WTC11 (cell line): ENCODE measurements around the gene SMARCC2. TPM values are rescaled to one million over a fixed set of nuclear protein-coding genes. Genes with fewer than 3 reads are reported as not detected.

Experiments
- AFF4 ChIP-seq: sonication (generic); formaldehyde crosslinking; IDR thresholded peaks from 2 replicates; pipeline ENCODE4 v1.8.1; 2023; ENCODE audit warnings: mild to moderate bottlenecking, missing genetic modification reagents, borderline replicate concordance
- E2F1 ChIP-seq: sonication (generic); formaldehyde crosslinking; IDR thresholded peaks from 2 replicates; pipeline ENCODE4 v1.8.0; 2022; ENCODE audit warnings: mild to moderate bottlenecking, missing genetic modification reagents
- E2F4 ChIP-seq: sonication (generic); formaldehyde crosslinking; IDR thresholded peaks from 2 replicates; pipeline ENCODE4 v1.8.1; 2022; ENCODE audit warnings: low read depth, mild to moderate bottlenecking, moderate library complexity, missing genetic modification reagents, borderline replicate concordance
- FOXJ3 ChIP-seq: sonication (generic); formaldehyde crosslinking; IDR thresholded peaks from 2 replicates; pipeline ENCODE4 v1.9.0; 2021; ENCODE audit warnings: missing genetic modification reagents, mild to moderate bottlenecking, borderline replicate concordance
- FOXK1 ChIP-seq: sonication (generic); formaldehyde crosslinking; IDR thresholded peaks from 2 replicates; pipeline ENCODE4 v1.8.0; 2022; ENCODE audit warnings: mild to moderate bottlenecking, moderate library complexity, missing genetic modification reagents
- NFATC4 ChIP-seq: fragments of 250-450 bp; sonication (Bioruptor Pico); IDR thresholded peaks from 2 replicates; pipeline ENCODE4 v1.9.0; 2021; ENCODE audit warnings: mild to moderate bottlenecking
- TP53 ChIP-seq: sonication (generic); formaldehyde crosslinking; IDR thresholded peaks from 2 replicates; pipeline ENCODE4 v1.8.1; 2023; ENCODE audit warnings: mild to moderate bottlenecking, missing genetic modification reagents
- ZBTB21 ChIP-seq: sonication (generic); formaldehyde crosslinking; IDR thresholded peaks from 2 replicates; pipeline ENCODE4 v1.8.1; 2023; ENCODE audit warnings: mild to moderate bottlenecking, missing genetic modification reagents, borderline replicate concordance
- ZBTB43 ChIP-seq: sonication (generic); formaldehyde crosslinking; IDR thresholded peaks from 2 replicates; pipeline ENCODE4 v1.8.1; 2023; ENCODE audit warnings: mild to moderate bottlenecking, missing genetic modification reagents
- ZNF512 ChIP-seq: sonication (generic); formaldehyde crosslinking; IDR thresholded peaks from 2 replicates; pipeline ENCODE4 v1.8.1; 2022; ENCODE audit warnings: missing genetic modification reagents, borderline replicate concordance
- ZNF532 ChIP-seq: fragments of 250-450 bp; sonication (Bioruptor Pico); IDR thresholded peaks from 2 replicates; pipeline ENCODE4 v1.9.0; 2021; ENCODE audit warnings: mild to moderate bottlenecking, borderline replicate concordance
- ZSCAN18 ChIP-seq: fragments of 250-450 bp; sonication (Bioruptor Pico); IDR thresholded peaks from 2 replicates; pipeline ENCODE4 v2.1.2; 2022; ENCODE audit warnings: mild to moderate bottlenecking, moderate library complexity
- total RNA-seq: library from RNA; stranded (reverse); gene quantifications from 3 replicates; pipeline ENCODE4 v1.2.3, GENCODE V29; 2021

SMARCC2 gene
- total RNA-seq, 1 experiment from 2014 or later, result 76.8 TPM

GRCh38 chr12:56161690-56162351, 27.5 kb downstream of the SMARCC2 start (continued):
- no peak for TF ChIP-seq ZSCAN18 (CRISPR knock-in tag)
- TF ChIP-seq E2F1 (CRISPR knock-in tag), result no peak
- no peak for TF ChIP-seq ZBTB43 (CRISPR knock-in tag)
- no peak for TF ChIP-seq FOXK1 (CRISPR knock-in tag)
- no peak for TF ChIP-seq NFATC4
- TF ChIP-seq AFF4 (CRISPR knock-in tag), result no peak
- TF ChIP-seq ZNF512, result no peak
- peak; percentile 38; the same call in 1 of the 2 replicates for TF ChIP-seq ZNF532
- no peak for TF ChIP-seq E2F4 (CRISPR knock-in tag)
- TF ChIP-seq TP53 (CRISPR knock-in tag), result no peak
- no peak for TF ChIP-seq ZBTB21 (CRISPR knock-in tag)
- no peak for TF ChIP-seq FOXJ3
- TF ChIP-seq, all 79 proteins: peak for 6
